GM12865 (cell line): ENCODE data around the gene TEDC2.

Source experiments
- DNase-seq: peaks from one replicate; pipeline ENCODE4 v3.0.0; 2010; ENCODE audit warnings: low read depth
- H3K4me3 ChIP-seq: 2 replicates; pipeline ENCODE4 v1.5.1; 2011; ENCODE audit warnings: mild to moderate bottlenecking, low read depth, low read length, control low read depth
- CTCF ChIP-seq: IDR thresholded peaks from 2 replicates; pipeline ENCODE4 v1.5.1; 2011; ENCODE audit warnings: low read length, control low read depth, low read depth, inconsistent platforms; ENCODE audit not compliant: insufficient read depth; ENCODE audit errors: missing control alignments

The TEDC2 gene

GRCh38 chr16:2497116-2497630, 37.3 kb downstream of the TEDC2 start:
- DNase-seq = no peak
- H3K4me3 ChIP-seq = no peak overlapping the region
- no peak for TF ChIP-seq CTCF

- H3K4me3 ChIP-seq = no peak overlapping the region
- TF ChIP-seq CTCF = no peak
- DNase-seq = no peak
These were observed 38.0 kb downstream of the TEDC2 start for GRCh38 chr16:2497695-2498484.

- no peak for TF ChIP-seq CTCF
- DNase-seq = no peak
- H3K4me3 ChIP-seq = no peak overlapping the region
These were observed 38.8 kb downstream of the TEDC2 start for GRCh38 chr16:2498531-2499253.

GRCh38 chr16:2499454-2499853, 39.5 kb downstream of the TEDC2 start:
- TF ChIP-seq CTCF = no peak
- no peak for DNase-seq

GRCh38 chr16:2499890-2500429, 40.1 kb downstream of the TEDC2 start:
- no peak overlapping the region for H3K4me3 ChIP-seq
- no peak for DNase-seq
- no peak for TF ChIP-seq CTCF

More at GRCh38 chr16:2499454-2499853, 39.5 kb downstream of the TEDC2 start:
- H3K4me3 ChIP-seq = no peak overlapping the region

- no peak for TF ChIP-seq CTCF
- H3K4me3 ChIP-seq = no peak overlapping the region
- DNase-seq = no peak
These were observed 40.6 kb downstream of the TEDC2 start for GRCh38 chr16:2500430-2500917.
